GM18526 (cell line): Measurements from ENCODE around the gene PTPRN2.

Source experiments
- POLR2A ChIP-seq: IDR thresholded peaks from 3 replicates; pipeline ENCODE4 v1.6.1; 2011; ENCODE audit not compliant: insufficient read length; ENCODE audit errors: extremely low read depth

The PTPRN2 gene

GRCh38 chr7:157514746-157515145 is 1072.9 kb downstream of the PTPRN2 start:
- no peak for TF ChIP-seq POLR2A

GRCh38 chr7:157514306-157514705 is 1073.3 kb downstream of the PTPRN2 start:
- no peak for TF ChIP-seq POLR2A

DNA sequence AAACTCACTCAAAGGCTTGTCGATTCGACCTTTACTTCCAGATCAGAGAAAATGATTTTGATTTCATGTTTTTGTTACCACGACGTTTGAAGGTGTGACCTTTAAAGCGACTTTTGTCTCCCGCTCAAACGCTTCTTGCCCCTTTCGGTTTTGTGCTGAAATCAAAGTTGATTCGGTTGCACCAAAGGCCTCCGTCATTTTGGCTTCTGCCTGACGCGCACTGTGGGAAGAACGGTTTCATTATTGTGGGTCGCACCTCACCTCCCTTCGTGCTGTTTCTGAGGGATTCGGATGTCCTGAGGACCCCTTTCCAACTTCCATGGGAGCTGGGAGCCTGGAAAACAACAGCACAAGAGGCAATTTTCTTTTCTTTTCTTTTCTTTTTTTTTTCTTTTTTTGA is 1073.9 kb downstream of the PTPRN2 start:
- no peak for TF ChIP-seq POLR2A

- no peak for TF ChIP-seq POLR2A
These were observed 1074.4 kb downstream of the PTPRN2 start for GRCh38 chr7:157513162-157513621.

- no peak for TF ChIP-seq POLR2A
These were observed 1078.4 kb downstream of the PTPRN2 start for GRCh38 chr7:157509226-157509625.

- no peak for TF ChIP-seq POLR2A
These were observed 1079.1 kb downstream of the PTPRN2 start for GRCh38 chr7:157508477-157508881.

GRCh38 chr7:157507987-157508386 is 1079.6 kb downstream of the PTPRN2 start:
- no peak for TF ChIP-seq POLR2A

GRCh38 chr7:157506268-157506667 is 1081.4 kb downstream of the PTPRN2 start:
- TF ChIP-seq POLR2A, result no peak

GRCh38 chr7:157505646-157506045 is 1082.0 kb downstream of the PTPRN2 start:
- TF ChIP-seq POLR2A, result no peak

DNA sequence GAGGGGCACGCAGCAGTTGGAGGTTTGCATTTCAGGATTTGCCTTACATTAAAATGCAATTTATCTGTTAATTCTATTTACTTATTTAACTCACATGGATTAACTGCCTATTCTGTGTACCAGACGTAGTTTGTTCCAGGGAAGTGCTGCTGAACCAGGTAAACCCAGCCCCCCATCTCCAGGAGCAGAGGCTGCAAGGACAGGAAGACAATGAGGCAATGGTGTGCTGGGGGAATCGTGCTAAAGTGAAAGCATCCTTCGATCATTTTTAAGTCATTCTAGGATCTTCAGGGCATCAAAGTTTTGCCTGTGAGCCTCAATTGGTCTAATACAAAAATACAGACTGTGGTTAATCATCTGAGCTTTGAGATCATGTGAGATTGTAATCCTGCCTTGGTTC is 1084.4 kb downstream of the PTPRN2 start:
- TF ChIP-seq POLR2A, result no peak

DNA sequence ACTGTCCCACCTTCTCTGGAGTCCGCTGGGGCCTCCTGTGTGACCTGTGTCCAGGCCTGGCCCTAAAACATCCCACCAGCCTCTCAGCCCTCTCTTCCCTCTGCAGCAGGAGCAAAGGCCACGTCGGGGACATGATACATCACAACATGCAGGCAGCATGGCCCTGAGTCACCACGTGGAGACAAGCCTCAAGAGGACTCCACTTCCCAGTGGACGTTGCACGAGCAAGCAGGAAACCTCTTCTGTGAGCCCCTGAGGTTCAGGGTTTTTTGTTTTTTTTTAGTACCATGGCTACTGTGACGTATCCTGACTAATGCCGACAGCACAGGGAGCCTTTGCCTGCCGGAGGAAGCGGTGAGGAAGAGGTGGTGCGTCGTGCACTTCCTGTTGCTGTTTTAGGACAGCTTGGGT is 1084.9 kb downstream of the PTPRN2 start:
- no peak for TF ChIP-seq POLR2A

DNA sequence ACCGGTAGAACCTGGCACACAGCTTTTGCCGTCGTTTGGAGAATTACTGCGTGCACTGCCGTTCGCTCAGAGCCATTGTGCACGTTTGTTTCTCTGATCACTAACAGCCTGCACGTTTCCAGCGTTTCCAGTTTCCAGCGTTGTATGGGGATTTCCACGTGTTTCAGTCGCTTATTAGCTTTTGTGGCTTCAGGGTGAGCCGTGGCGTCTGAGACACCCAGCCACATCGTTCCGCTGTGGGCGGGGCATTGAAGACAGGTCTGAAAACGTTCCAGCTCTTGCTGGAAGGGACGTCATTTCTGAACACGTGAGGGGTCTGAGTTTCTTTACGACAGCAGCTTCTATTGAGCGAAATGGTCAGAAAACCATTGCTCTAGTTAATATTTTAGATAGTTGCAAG is 1086.0 kb downstream of the PTPRN2 start:
- no peak for TF ChIP-seq POLR2A

DNA sequence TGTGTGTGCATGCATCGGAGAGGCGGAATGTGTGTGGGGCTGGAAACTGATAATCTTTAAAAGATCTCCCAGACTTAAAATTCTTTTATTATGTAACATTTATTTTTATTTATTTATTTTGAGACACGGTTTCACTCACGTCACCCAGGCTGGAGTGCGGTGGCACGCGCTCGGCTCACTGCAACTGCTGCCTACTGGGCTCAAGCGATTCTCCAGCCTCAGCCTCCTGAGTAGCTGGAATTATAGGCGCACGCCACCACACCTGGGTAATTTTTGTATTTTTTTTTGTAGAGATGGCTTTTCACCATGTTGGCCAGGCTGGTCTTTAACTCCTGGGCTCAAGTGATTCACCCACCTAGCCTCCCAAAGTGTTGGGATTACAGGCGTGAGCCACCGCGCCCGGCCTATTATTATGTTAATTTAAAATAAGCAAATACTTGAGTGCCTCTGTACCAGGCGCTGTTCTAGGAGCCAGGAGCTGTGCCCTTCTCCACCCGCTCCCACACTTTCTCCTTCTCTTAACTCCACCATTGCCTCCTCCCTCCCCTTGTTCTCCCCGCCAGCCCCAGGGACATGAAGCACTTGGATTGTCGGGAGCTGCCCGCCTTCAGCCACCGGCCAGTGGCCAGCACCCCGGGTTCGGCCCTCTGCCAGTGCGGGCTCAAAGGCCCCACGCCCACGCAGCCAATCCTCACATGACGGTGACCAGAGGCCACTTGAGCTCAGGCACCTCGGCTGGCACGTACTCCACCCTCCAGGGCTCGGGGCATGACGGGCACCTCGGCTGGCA is 1087.3 kb downstream of the PTPRN2 start:
- TF ChIP-seq POLR2A, result no peak

GRCh38 chr7:157499835-157500153 is 1087.8 kb downstream of the PTPRN2 start:
- no peak for TF ChIP-seq POLR2A

- TF ChIP-seq POLR2A, result no peak
These were observed 1088.3 kb downstream of the PTPRN2 start for GRCh38 chr7:157499121-157499834.

GRCh38 chr7:157498657-157499056 is 1089.0 kb downstream of the PTPRN2 start:
- no peak for TF ChIP-seq POLR2A
